Renal cortex interstitium (tissue), 3 donors: ENCODE results near the gene NT5C3A. TPM values are rescaled to one million over a fixed set of nuclear protein-coding genes. Genes with fewer than 3 reads are reported as not detected.

Experiments
- polyA plus RNA-seq, 3 donors: library from polyadenylated mRNA; unstranded; fragments of 120-200 nt; gene quantifications; one replicate each; pipeline ENCODE4 v1.2.1, GENCODE V29; 2013; ENCODE audit not compliant: insufficient read length in 3 of 3

The NT5C3A gene
- polyA plus RNA-seq, 3 donors = 29.2 to 43.3 (median 39.5) TPM

Other genes with a start within 250 kb of the NT5C3A start
- gene KBTBD2, start 171.0 kb downstream of the NT5C3A start, polyA plus RNA-seq = 10 to 100 TPM; 51.2 to 61.1 (median 56.8) TPM
- gene FKBP9, start 105.3 kb downstream of the NT5C3A start, polyA plus RNA-seq = 100 to 1,000 TPM; 125 to 176 (median 168) TPM
- gene RP9, start 46.6 kb upstream of the NT5C3A start, polyA plus RNA-seq = 10 to 100 TPM; 32.1 to 36.1 (median 35.3) TPM
- 10 to 100 TPM; 15.5 to 17.2 (median 16.9) TPM for gene BBS9, start 66.8 kb upstream of the NT5C3A start, polyA plus RNA-seq